ENCODE data around the gene TUT7.
A peak's percentile ranks its signal among the peaks of the same experiment; 100 is the strongest.
"Not testable (repeated sequence)": the region's sequence is repeated elsewhere in the genome, so short reads cannot be mapped to it uniquely, and the experiment has no call there.

The TUT7 gene
- long read RNA-seq, donor 1: 0 reads
- long read RNA-seq, donor 2: 0 reads
- long read RNA-seq, donor 3: 0 reads
- long read RNA-seq, donor 4, partial matches to known transcripts: 0 of 1 reads
- long read RNA-seq, donor 4, other reads (novel, unspliced or antisense): 0 of 1 reads
- long read RNA-seq, donor 5, partial matches to known transcripts: 5 of 5 reads
- long read RNA-seq, donor 5, other reads (novel, unspliced or antisense): 0 of 5 reads
- long read RNA-seq, donor 6: 0 reads
- long read RNA-seq, donor 7: 0 reads
- long read RNA-seq, donor 8: 0 reads

GRCh38 chr9:86354011-86354817 is at the start of gene TUT7:
Gene TUT7, minus strand, starts transcription at chr9:86354410. Its CDS starts 1,211 bp downstream, at chr9:86353199.
- peak; percentile 99 for DNase-seq

GRCh38 chr9:86402591-86402990 is 48.4 kb upstream of the TUT7 start:
- DNase-seq: no peak

- DNase-seq: no peak
These were observed 42.2 kb upstream of the TUT7 start for GRCh38 chr9:86396412-86396811.

- DNase-seq: not testable (repeated sequence)
These were observed 36.0 kb upstream of the TUT7 start for GRCh38 chr9:86390184-86390583.

GRCh38 chr9:86389628-86390027 is 35.4 kb upstream of the TUT7 start:
- no peak for DNase-seq

- no peak for DNase-seq
These were observed 33.2 kb upstream of the TUT7 start for GRCh38 chr9:86387376-86387775.

GRCh38 chr9:86383000-86383399 is 28.8 kb upstream of the TUT7 start:
- DNase-seq: not testable (repeated sequence)

- DNase-seq: no peak
These were observed 21.8 kb upstream of the TUT7 start for GRCh38 chr9:86376016-86376415.

GRCh38 chr9:86369810-86370209 is 15.6 kb upstream of the TUT7 start:
- no peak for DNase-seq

- no peak for DNase-seq
These were observed 14.8 kb upstream of the TUT7 start for GRCh38 chr9:86368871-86369521.

GRCh38 chr9:86361176-86361575 is 7.0 kb upstream of the TUT7 start:
- no peak for DNase-seq

GRCh38 chr9:86359151-86359879 is 5.1 kb upstream of the TUT7 start:
- DNase-seq: no peak

- no peak for DNase-seq
These were observed 3.0 kb upstream of the TUT7 start for GRCh38 chr9:86356871-86357866.

GRCh38 chr9:86355814-86356213 is 1.6 kb upstream of the TUT7 start:
- no peak for DNase-seq

- DNase-seq: no peak
These were observed 654 bp upstream of the TUT7 start for GRCh38 chr9:86354818-86355309.

GRCh38 chr9:86353655-86354010 is 577 bp downstream of the TUT7 start:
- DNase-seq: no peak

GRCh38 chr9:86352440-86353077 is 1.7 kb downstream of the TUT7 start:
- no peak for DNase-seq

- no peak for DNase-seq
These were observed 2.3 kb downstream of the TUT7 start for GRCh38 chr9:86351880-86352279.

GRCh38 chr9:86350006-86350760 is 4.0 kb downstream of the TUT7 start:
- no peak for DNase-seq

GRCh38 chr9:86349271-86349670 is 4.9 kb downstream of the TUT7 start:
- no peak for DNase-seq
